ENCODE data around the gene CFAP46. TPM values are rescaled to one million over a fixed set of nuclear protein-coding genes. Genes with fewer than 3 reads are reported as not detected.
A peak's percentile ranks its signal among the peaks of the same experiment; 100 is the strongest.

CFAP46 gene
- total RNA-seq, 1 donor from 2014 or later = 3.7 TPM

DNA sequence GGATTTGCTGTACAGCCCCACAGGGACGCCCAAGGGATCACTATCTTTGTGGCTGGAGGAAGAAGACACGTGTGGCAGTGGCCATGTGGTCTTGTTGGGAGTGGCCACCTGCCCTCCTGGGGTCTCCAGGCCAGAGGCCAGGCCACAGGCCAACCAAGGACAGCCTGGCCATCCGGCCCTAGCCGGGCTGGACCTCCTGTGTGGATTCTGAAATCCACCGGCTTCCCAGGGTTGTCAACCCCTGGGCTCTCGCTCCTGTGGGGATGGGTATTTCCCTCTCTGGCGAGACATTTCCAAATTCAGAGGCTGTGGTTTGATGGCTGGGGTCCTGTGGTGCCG, 31.5 kb upstream of the CFAP46 start:
- Mint-ChIP-seq H3K27ac (no peak overlapping the region), H3K9me3 (no peaks in the 10 kb centered on the region), H3K27me3 (peaks cover 14% of the 10 kb centered on the region), H3K4me1 (no peaks in the 10 kb centered on the region), H3K36me3 (ENCODE audit: low read depth) (no peaks in the 10 kb centered on the region), H3K4me3 (no peak overlapping the region)
- intact Hi-C loops (cut with micrococcal nuclease) = no loop called here
- CTCF ChIA-PET = no interaction called here
- POLR2A ChIA-PET = no interaction called here
- DNase-seq (no peak), ATAC-seq (ENCODE audit: low read depth) (no peak)
- TF ChIP-seq, protein P1, sequence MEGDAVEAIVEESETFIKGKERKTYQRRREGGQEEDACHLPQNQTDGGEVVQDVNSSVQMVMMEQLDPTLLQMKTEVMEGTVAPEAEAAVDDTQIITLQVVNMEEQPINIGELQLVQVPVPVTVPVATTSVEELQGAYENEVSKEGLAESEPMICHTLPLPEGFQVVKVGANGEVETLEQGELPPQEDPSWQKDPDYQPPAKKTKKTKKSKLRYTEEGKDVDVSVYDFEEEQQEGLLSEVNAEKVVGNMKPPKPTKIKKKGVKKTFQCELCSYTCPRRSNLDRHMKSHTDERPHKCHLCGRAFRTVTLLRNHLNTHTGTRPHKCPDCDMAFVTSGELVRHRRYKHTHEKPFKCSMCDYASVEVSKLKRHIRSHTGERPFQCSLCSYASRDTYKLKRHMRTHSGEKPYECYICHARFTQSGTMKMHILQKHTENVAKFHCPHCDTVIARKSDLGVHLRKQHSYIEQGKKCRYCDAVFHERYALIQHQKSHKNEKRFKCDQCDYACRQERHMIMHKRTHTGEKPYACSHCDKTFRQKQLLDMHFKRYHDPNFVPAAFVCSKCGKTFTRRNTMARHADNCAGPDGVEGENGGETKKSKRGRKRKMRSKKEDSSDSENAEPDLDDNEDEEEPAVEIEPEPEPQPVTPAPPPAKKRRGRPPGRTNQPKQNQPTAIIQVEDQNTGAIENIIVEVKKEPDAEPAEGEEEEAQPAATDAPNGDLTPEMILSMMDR (IDR thresholded peaks at IDR 0.05) = no peak

DNA sequence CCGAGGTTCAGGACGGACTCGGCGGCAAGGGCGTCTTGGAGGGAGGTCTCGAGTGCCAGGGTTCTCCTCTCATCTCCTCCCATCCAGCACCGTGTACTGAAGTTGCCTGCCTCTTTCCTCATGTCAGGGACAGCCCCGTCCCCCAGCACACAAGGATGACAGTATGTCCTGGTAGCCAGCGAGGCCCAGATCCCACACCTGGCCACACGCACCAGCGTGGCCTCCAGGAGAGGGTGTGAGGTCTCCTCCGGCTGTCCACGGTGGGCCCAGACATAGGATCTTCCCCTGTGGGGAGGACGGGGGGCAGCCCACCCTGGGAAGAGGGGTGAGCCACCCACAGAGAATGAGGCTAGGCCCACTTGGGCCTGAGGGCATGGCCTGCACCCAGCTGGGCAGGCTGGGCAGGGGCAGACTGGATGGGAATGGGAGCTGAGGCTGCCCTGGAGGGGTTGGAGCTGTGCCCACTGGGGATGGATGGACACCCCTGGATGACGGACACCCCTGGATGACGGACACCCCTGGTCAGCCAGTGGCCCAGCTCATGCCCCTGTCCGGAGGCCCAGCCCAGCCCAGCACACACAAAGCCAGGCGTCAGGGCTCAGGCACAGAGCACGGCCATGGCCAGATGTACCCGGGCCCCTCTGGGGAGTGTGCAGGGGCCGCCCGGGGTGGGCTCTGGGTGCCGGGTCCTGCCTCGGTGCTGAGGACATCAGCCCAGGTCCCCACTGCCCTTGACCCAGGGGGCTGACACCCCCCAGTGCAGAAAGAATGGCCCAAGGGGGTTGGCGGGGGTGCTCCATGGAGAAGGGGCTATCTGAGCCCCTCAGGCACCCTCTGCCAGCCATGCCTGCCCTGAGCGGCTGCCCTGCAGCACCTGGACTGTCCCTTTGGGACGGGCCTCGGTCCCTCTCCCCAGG, 30.9 kb upstream of the CFAP46 start:
- Mint-ChIP-seq H3K27ac (no peak overlapping the region), H3K9me3 (no peaks in the 10 kb centered on the region), H3K4me3 (no peak overlapping the region), H3K27me3 (peaks cover 17% of the 10 kb centered on the region), H3K36me3 (ENCODE audit: low read depth) (no peaks in the 10 kb centered on the region), H3K4me1 (no peaks in the 10 kb centered on the region)
- peak; percentile 9 for DNase-seq
- ChIA-PET CTCF (no interaction called here), POLR2A (no interaction called here)
- no peak for ATAC-seq (ENCODE audit: low read depth)
- intact Hi-C loops (cut with micrococcal nuclease) = no loop called here
- TF ChIP-seq, protein P1 (IDR thresholded peaks at IDR 0.05) = no peak

DNA sequence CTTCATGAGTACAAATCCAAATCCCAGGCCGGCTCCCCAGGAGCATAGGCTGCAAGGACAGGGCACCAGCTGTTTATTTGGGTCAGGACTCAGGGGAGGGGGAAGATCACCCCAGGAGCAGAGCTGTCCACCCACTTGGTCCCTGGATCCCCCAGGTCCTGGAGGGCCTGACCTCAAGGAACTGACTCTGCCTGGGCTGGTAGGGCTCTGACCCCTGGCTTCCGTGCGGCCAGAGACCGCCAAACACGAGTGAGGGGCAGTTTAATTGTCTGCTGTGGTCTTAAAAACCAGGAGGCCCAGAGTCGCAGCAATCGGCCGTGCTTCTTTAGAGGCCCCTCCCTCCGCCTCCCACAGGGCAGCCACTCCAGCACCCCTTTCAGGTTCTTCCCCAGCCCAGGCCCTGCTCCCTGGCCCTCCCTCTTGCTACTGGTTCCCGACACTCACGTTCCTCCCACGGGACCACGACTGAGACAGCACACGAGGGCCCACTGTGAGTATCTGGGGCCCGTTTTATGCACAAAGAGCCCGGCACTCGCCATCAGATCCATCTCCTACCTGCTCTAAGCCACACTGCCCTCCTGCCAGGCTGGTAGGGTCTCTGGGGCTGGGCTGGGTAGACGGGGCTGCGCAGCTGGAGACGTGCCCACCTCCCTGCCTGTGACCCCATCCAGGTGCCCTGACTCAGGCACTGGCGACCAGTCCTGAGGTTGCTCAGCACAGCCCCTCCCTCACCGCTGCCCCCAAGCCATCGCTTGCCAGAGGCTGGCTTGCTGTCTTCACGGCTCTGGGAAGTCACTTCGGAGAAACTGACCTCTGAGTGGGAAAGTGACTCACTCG, 30.0 kb upstream of the CFAP46 start:
- Mint-ChIP-seq H3K27ac (no peak overlapping the region), H3K4me3 (no peak overlapping the region), H3K36me3 (ENCODE audit: low read depth) (no peaks in the 10 kb centered on the region), H3K9me3 (no peaks in the 10 kb centered on the region), H3K27me3 (peaks cover 22% of the 10 kb centered on the region), H3K4me1 (peaks cover 2% of the 10 kb centered on the region)
- ChIA-PET CTCF (no interaction called here), POLR2A (no interaction called here)
- DNase-seq (peak; percentile 4), ATAC-seq (ENCODE audit: low read depth) (no peak)
- intact Hi-C loops (cut with micrococcal nuclease) = no loop called here
- TF ChIP-seq, protein P1 (IDR thresholded peaks at IDR 0.05) = no peak

DNA sequence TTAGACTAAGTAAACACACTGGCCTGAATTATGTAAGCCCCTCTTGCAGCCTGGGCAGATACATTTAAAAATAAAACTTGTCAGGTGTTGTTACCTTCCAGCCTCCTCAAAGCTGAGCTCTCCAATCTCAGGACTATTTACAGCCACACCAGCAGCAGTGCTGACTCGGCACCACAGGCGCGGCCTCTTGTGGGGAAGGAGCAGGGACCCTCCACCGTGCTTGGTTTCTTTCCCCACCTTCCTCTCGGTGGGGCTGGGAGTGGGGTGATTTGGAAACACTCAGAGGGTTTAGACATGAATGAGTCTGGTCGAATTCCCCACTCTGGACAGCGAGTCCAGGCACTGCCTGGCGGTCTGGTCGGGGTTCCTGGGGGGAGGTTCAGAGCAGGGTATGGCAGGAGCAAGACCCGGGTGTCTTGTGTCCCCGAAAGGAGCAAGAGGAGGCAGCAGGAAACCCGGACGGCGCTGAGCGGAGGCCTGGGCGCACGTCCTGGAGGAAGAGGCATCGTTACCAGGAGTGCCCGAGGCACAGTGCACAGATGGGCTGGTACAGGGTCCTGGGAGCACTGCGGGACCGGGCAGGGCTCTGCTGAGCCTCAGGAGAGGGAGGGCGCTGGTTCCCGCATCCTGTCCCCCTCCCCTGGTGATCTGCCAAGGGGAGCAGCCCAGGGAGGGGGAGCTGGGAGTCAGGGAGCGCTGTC, 29.2 kb upstream of the CFAP46 start:
- Mint-ChIP-seq H3K36me3 (ENCODE audit: low read depth) (no peaks in the 10 kb centered on the region), H3K9me3 (no peaks in the 10 kb centered on the region), H3K4me3 (no peak overlapping the region), H3K27me3 (peaks cover 22% of the 10 kb centered on the region), H3K27ac (no peak overlapping the region), H3K4me1 (peaks cover 2% of the 10 kb centered on the region)
- TF ChIP-seq, protein P1 (IDR thresholded peaks at IDR 0.05) = no peak
- POLR2A ChIA-PET = no interaction called here
- DNase-seq (peak; percentile 10), ATAC-seq (ENCODE audit: low read depth) (no peak)
- intact Hi-C loops (cut with micrococcal nuclease) = no loop called here
- CTCF ChIA-PET = no interaction called here
